GM19467 (cell line): ENCODE measurements around the gene INTS11.
"Not testable (repeated sequence)": the region's sequence is repeated elsewhere in the genome, so short reads cannot be mapped to it uniquely, and the experiment has no call there.

Source experiments
- ATAC-seq: cut with Tn5 transposase; IDR thresholded peaks from one replicate; pipeline ENCODE4 v1.9.1; 2021; ENCODE audit warnings: mild to moderate bottlenecking, moderate library complexity; ENCODE audit not compliant: unreplicated experiment

The INTS11 gene

GRCh38 chr1:1324524-1325287, at the start of gene INTS11, which contains the start of gene CPTP:
TSS of gene INTS11 (minus strand) at chr1:1324660. CDS start at chr1:1324608, 52 bp downstream.
TSS of gene CPTP (plus strand) at chr1:1324802. CDS start at chr1:1326911, 2,109 bp downstream.
- peak; percentile 52 for ATAC-seq

- ATAC-seq: no peak
These were observed 49.5 kb upstream of the INTS11 start for GRCh38 chr1:1373815-1374588.

DNA sequence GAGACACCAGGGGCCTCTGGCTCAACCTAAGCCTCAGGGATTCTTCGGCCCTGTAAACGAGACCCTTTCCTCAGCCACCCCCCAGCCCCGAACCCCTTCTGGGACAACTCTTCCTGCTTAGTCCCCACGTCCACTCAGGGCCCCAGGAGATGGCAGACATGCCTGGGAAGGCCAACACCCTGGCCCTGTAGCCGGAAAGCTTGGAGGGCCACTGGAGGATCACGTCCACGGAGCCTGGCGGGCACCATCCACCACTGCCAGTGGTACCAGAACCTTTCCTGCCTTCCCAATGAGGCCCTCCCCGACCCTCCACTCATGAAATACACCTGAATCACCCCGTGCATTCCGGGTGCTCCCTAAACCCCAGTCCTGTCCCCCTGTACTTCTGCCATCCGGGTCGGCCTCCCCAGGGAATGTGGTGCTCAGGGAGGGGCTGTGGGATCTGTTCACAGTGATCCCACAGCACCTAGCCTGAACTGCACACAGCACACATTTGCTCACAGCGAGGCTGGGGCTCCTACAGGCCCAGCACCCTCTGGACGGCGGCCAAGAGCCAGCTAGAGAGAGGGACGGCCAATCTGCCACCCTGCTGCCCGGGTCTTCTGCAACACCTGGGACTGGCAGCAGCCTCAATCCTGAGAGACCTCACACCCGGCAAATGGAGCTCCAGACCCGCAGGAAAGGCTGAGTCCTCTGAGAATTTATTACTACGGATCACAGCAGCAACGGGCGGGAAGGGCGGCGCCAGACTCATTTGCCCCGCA, 48.8 kb upstream of the INTS11 start:
- no peak for ATAC-seq

GRCh38 chr1:1371746-1372711, 47.6 kb upstream of the INTS11 start:
- no peak for ATAC-seq

DNA sequence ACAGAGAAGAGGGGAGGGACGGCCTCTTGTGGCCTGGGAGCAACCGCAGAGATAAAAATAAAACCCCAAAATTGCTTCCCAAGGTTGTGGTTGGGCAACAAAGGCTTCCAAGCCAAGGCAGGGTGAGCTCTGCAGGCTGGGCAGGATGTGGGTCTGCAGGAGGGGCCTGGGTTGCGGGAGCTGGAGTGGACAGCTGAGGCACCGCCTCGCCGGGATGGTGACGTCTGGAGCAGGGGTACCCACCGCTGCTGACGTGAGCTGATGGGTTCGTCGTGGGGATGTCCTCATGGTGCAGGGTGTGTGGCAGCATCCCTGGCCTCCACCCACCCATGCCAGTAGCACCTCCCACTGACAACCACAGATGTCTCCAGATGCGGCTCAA, 46.9 kb upstream of the INTS11 start:
- no peak for ATAC-seq

DNA sequence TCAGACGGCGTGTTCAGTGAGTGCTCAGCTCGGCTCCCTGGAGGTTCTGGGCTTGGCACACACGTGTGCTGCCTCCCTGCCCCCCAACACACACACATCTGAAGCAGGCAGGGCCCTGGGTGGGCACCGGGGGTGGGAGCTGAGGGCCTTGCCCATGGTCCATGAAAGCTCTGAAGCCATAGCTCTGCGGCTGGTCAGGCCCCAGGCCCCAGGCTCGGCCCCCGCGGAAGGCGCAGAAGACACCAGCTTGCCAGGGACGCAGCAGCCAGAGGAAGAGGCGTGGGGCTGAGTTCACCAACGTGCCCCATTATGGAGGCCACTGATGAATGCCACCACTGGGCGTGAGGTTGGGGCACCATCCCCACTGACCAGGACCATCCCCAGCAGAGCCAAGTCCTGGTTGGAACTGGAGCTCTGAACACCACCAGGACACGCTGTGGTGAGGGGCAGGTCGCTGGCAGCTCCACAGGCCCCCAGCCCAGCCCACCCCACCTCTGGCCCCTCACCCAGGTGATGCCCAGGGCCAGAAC, 46.4 kb upstream of the INTS11 start:
- ATAC-seq: no peak

GRCh38 chr1:1370094-1370493, 45.6 kb upstream of the INTS11 start:
- not testable (repeated sequence) for ATAC-seq

DNA sequence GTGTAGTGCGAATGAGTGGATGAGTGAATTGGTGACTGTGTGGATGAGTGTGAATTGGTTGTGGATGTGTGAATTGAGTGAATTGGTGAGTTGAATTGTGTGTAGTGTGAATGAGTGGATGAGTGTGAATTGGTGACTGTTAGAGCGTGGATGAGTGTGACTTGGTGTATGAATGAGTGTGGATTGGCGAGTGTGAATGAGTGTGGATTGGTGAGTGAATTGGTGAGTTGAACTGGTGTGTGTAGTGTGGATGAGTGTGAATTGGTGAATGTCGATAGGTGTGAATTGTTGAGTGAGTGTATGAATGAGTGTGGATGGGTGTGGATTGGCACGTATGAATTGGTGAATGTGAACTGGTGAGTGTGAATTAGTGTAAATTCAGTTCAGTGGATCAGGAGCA, 42.9 kb upstream of the INTS11 start:
- no peak for ATAC-seq

DNA sequence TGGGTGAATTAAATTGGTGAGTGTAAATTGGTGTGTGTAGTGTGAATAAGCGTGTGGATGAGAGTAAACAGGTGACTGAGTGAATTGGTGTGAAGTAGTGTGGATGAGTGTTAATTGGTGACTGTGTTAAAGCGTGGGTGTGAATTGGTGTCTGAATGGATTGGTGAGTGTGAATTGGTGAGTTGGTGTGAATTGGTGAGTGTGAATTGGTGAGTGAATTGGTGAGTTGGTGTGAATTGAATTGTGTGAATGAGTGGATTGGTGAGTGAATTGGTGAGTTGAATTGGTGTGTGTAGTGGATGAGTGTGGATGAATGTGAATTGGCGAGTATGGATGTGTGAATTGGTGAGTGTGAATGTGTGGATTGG, 42.2 kb upstream of the INTS11 start:
- no peak for ATAC-seq

GRCh38 chr1:1365875-1366698, 41.6 kb upstream of the INTS11 start:
- no peak for ATAC-seq

GRCh38 chr1:1364266-1364665, 39.8 kb upstream of the INTS11 start:
- no peak for ATAC-seq

- no peak for ATAC-seq
These were observed 37.5 kb upstream of the INTS11 start for GRCh38 chr1:1361982-1362423.

GRCh38 chr1:1361233-1361981, 36.9 kb upstream of the INTS11 start:
- no peak for ATAC-seq

- no peak for ATAC-seq
These were observed 36.2 kb upstream of the INTS11 start for GRCh38 chr1:1360506-1361169.

- ATAC-seq: no peak
These were observed 35.4 kb upstream of the INTS11 start for GRCh38 chr1:1359664-1360468.

DNA sequence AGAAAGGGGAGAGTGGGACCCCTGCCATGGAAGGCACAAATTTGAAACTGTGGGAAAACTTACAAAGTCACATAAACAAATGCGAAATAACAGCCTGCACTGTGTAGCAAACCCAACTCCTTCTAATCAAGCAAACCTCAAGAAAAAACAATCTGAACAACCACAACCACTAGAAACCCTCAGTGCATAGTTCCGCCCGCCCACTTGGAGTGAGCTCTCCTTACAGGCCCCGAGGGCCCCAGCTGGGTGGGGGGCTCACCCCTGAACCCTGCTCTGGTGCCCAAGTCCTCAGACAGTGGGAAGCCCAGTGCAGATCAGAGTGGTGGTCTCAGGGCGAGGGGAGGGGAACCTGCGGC, 34.8 kb upstream of the INTS11 start:
- no peak for ATAC-seq
